Kasumi-1 (cell line): ENCODE data around the gene ADAMTSL2.

Experiments used
- DNase-seq, 2 experiments: peaks; one replicate each; lab custom pipeline; 2025; lab: John Stamatoyannopoulos, UW

The ADAMTSL2 gene

DNA sequence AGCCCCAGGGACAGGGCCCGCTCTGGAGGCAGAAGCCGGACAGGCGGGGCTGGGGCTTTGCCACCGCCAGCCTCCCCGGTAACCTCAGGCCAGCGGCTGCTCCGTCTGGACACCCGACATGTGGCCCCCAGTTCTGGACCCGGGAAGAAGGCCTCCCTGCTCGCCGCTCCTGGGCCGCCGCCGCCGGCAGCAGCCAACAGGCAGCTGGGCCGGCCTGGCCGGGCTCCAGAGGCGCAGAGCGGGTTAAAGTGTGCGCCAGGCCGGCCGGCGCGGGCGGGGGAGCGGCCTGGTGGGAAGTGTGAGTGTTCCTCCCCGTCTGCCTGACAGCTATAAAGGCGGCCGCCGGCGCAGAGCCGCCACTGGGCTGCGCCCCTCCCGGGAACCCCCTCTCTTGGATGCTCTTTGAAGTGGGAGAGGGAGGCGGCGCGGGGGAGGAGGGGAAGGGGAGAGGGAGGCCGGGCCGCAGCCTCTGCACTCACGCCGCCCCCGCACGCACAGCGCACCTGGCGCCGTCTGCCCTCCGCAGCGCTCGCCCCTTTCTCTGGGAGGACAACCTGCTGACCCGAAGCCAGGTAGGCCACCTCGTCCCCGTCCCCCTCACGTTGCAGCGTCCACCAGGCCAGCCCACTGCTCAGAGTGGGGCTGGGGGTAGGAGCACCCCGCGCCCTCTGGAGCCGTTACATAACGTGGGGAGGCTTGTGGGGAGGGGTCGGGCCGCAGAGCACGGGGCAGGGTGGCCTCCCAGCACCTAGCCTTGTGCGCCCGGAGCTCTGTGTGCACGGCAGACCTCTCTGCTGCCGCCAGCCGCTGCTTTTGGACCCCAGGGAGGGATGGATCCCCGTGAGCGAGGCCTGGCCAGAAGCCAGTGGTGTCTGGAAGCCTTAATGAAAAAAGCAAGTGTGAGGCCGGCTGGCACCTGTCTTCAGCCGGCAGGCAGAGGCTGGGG lies at the start of gene ADAMTSL2:
ADAMTSL2 (plus strand) TSS at position 359 of the 946 bp plus-strand sequence. CDS start 2,009 bp downstream, outside the sequence.
- DNase-seq: peak; percentile 15 to 32

DNA sequence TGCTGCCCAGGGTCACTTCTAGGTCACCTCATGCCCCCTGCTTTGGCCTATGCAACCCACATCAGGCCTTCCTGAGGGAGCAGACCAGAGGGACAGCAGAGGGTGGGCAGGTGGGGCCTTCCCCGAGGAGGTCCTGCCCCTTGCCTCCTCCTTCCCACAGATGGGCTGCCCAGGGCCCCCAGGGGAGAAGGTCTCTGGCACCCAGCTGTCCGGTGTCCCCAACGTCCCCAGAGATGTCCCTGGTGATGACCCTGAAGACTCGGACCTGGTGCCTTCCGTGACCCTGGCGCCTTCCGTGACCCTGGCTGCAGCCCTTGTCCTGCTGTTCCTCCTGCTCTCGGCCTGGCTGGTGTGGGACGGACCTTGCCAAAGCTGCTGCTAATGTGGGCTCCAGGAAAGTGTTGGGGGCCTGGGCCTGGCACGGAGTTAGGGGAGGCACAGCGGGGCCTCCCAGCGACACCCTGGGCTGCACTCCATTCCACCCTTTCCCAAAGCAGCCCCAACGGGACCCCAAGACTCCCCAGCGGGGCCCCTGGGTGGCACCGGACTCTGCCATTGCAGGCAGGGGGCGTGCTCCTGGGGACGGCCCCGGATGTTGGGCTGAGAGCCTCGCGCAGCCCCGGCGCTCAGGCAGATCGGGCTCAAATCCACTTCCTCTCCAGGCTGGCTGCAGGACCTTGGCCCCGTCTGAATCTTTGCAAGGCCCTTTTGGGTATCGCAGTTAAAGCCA lies 48.8 kb upstream of the ADAMTSL2 start:
- DNase-seq: peak; percentile 35 to 39

DNA sequence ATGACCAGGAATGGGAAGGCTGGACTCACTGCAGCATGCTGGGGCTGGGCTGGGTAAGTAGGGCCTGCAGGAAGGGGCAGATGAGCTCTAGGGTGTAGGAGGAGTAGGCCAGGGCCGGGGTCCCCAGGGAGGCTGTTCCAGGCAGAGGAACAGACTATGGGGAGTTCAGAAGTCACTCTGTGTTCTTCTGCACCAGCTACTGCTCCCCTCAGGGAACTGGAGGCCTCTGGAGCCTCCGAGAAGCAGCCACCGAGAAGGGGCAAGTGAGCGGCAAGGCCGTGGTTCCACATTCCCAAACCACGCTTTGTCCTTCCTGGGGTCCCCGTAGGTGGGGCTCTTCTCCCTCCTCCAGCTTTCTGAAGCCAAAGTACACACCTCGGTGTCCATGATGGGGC lies 47.2 kb upstream of the ADAMTSL2 start:
- no peak for DNase-seq

DNA sequence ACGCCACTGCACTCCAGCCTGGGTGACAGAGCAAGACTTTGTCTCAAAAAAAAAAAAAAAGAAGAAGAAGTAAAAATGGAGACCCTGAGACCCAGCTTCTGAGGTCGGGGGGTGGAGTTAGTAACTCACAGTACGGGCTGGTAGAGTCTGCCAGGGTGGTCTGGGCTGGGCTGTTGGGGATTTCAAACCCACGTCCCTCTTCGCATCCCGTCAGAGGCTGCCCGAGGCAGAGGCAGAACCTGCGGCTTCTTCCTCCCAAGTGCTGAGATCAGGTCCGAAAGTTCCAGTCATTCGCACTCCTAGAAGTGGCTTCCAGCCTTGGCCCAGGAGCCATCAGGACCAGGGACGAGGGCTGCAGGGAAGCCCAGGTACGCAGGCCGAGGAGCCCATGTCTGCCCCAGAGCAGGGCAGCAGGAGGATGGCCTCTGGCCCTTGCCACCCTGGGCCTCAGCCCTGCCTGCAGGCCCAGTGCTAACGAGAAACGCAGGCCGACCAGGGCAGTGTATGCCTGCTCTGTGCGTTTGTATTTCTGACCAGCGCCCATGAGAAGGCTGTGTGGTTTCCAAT lies 45.7 kb upstream of the ADAMTSL2 start:
- no peak for DNase-seq

DNA sequence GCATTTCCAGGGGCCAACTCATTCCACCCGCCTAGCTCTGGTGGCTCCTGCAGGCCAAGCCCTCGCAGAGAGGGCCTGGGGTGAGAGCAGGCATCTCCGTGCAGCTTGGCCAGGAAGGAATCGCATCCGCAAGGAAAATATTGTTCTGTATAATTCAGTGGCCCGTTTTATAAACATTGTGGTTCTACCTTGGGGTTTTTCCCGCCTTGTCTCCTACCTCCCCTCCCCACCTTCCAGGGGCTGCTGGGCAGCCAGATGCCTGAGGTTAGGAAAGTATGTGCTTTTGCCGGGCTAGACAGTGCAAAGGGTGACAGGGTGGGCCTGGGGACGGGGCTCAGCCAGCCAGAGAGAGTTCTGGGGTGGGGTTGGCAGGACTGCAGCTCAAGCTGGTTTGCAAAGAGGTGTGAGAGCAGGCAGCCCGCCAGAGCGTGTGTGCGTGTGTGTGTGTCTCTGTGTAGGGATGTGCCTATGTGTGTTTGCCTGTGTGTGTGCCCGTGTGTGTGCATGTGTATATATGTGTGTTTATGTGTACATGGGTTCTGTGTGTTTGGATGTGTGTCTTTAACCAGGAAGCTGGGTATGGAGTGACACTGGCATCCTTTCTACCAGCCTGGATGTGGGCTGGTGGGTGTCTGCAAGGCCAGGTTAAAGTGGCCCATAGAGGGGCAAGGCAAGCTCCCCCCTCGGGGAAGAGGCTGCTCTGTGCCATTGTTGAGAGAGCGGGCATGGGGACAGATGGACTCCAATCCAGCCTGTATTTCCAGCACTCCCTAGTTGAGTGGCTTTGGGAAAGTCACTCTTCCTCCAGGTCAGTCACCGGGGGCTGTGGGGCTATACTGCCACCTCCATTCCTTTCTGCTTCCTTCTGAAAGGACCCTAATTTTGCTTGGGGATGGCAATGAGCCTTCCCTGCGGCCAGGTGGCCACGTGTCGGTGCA lies 45.0 kb upstream of the ADAMTSL2 start:
- no peak for DNase-seq

DNA sequence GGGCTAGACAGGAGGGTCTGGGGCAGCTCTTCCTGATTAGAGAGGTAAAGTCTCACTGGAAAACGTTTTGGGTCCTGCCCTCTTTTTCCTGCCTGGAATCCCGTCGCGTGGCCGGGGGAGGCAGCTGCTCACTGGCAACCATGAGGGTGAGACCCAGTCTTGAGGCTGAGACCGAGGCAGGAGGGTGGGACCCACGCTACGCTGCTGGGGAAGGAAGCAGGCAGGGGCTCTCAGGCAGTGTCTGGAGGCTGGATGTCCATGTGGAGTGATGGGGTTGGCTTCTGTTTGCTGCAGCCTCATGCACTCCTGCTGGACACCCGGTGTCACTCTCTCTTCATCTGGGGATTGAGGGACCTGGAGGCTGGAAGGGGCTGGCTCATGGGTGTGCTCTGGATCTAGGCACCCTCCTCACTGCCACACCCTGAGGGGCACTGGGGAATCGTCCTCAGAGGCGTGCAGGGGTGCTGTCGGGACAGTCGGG lies 44.3 kb upstream of the ADAMTSL2 start:
- DNase-seq: no peak

DNA sequence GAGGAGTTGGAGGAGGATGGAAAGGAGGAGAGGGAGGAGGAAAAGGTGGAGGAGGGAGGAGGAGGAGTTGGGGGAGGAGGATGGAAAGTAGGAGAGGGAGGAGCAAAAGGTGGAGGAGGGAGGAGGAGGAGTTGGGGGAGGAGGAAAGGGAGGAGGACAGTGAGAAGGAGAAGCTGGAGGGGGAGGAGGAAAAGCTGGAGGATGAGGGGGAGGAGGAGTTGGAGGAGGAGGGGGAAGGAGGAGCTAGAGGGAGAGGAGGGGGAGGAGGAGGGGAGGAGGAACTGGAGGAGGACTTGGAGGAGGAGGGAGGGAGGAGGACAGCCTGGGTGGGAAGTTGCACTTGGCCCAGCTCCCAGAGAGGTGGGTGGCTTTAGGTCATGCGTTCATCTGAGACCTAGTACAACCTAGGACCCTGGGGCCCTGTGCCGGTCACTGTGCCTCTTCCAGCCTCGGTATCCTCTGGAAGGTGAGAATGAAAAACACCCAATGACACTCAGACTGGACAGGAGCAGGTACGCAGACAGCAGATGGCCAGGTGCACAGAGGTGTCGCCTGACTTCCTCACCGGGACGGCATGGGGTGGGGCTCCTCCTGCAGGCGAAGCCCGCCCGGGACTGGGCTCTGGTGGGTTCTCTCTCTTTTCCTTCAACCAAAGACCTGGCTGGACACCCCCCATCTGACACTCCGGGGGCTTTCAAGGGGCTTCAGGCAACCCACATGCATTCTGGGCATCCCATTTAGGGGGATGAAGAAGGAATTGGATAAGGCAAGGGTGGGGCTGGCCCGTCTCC lies 43.4 kb upstream of the ADAMTSL2 start:
- no peak for DNase-seq

DNA sequence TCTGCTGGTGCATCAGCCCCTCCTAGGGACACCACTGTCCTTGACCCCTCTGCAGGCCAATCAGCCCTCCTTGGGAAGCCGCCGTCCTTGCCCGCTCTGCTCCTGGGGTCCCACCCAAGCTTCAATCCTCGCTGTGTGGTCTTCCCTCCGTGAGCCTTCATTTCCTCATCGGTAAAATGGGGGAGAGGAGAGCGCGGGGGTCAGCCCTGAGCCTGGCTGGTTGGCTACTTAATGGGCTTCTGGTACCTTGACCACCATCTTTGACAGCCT lies 42.9 kb upstream of the ADAMTSL2 start:
- DNase-seq: no peak

DNA sequence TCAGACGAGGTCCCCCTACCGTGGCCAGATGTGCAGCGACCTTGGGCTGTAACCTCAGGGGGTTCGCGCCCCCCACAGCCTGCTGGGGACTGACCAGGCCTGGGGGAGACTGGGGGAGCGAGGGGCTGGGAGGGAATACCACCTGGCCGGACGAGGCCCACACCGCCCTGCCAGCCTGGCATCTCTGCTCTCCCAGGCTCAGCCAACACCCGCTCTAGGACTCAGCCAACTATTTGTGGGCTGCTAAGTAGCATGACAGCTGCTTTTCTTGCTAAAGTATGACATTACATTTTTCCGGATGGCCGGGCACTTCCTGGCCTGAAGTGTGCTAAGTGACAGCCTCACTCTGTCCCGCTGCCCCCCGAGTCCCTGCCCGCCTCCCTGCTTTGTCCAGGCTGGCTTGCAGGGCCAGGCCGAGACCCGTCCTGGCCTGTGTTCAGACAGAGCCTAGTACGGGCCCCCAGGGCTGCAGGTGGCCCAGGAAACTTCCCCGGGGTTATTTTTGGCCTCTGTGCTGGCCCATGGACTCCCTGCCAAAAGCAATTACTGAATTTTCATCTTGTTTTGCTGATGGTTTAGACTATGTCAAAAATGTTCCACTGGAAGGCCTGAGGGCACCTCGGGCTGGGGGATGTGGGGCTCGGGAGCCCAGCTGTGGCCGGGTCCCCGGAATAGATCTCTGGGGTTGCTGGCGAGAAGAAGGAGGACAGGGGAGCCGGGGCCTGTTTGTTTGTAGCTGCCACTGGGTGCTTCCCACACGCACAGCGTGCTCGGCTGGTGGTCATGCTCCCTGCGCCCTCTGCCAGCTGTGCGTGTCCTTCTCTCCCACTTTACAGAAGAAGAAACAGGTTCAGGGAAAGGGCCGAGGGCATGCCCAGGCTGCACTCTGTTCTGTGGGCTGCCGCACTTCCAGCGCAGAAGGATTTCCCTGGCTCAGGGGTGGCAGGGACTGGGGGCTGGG lies 42.2 kb upstream of the ADAMTSL2 start:
- no peak for DNase-seq

DNA sequence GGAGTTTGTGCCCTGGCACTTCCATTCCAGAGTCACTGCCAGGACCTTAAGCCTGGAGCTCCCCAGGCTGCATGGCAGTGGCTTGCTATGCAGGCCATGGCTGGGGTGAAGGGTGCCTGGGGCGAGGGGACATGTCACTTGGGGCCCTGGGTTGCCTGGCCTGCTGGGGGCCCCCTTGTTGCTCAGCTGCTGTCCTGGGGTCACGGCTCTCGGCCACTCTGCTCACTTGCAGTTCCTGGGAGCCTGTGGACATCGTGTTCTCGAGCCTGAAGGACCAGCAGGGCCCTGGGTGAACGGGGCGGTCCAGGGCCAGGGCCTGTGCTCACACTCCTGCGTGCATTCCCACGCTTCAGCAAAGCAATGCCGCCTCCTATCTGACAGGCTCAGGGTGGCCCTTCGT lies 41.1 kb upstream of the ADAMTSL2 start:
- no peak for DNase-seq

DNA sequence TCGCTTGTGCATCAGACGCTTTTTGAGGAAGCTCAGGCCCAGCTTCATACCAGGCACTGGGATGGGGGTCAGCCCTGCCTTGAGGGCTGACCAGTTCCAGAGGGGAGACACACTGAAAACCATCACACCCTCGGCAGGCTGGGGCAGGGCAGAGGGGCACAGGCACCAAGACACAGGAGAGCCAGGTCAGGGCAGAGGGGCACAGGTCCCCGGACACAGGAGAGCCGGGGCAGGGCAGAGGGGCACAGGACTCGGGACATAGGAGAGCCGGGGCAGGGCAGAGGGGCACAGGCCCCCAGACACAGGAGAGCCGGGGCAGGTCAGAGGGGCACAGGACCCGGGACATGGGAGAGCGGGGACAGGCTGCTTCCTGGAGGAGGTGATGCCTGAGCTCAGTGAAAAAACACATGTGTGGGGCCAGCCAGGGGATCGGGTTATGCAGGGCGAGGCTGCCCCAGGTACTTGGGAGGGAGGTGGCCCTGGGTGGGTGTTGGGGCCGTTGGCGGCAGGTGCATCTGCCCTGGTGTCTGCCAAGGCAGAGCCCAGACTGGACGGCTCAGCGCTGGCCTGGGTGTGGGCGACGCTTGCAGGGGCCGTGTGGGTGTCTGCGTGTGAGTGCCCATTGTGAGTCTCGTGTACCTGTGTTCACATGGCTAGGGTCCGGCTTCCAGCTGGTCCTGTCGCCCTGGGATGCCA lies 40.5 kb upstream of the ADAMTSL2 start:
- no peak for DNase-seq

DNA sequence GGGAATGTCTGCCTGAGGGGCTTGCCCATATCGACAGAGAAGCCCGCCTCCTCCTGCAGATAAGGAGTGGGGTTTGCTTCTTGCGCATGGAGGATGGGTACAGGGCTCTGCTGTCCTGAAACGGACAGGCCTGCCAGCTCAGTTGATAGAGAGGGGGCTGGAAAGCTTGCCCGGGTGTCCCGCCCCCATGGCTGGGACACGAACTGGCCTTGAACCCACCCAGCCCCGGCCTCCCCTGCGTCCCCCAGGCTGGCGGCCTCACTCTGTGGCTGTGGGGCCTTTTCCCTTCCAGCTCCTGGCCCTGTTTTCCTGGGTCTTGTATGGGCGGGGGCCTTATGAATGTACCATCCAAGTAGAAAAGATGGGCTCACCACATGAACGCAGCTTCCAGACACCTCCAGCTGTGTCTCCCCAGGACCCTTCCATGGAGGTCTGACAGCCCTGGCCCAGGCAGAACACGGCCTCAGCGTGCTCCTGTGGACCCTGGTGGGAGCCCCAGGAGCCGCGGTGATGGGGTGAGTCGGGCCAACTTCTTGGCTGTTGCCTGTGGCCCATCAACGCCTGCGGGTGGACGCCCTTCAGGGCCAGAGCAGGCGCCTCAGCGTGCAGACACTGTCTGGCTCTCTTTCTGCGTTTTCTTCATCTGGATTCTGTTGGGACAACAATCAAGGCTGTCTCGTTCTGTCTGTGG lies 39.7 kb upstream of the ADAMTSL2 start:
- DNase-seq: no peak

DNA sequence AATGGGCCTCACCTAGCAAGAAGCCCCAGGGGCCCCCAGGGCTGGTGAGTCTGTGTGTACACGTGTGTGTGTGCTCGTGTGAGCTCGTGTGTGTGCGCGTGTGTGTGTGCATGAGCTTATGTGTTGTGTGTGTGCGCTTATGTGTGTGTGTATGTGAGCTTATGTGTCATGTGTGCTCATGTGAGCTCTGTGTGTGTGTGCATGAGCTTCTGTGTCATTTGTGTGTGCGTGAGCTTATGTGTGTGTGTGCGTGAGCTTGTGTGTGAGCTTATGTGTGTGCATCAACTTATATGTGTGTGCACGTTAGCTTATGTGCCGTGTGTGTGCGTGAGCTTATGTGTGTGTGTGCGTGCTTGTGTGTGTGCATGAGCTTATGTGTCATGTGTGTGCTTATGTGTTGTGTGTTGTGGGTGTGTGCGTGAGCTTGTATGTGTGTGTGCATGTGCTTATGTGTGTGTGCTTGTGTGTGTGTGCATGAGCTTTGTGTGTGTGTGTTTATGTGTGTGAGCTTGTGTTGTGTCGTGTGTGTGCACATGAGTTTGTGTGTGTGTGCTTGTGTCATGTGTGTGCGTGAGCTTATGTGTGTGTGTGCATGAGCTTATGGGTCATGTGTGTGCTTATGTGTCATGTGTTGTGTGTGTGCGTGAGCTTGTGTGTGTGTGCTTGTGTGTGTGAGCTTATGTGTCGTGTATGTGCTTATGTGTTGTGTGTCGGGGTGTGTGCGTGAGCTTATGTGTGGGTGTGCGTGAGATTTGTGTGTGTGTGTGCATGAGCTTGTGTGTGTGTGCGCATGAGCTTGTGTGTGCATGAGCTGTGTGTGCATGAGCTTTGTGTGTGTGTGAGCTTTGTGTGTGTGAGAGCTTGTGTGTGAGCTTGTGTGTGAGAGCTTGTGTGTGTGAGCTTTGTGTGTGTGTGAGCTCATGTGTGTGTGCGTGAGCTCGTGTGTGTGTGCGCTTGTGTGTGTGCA lies 38.9 kb upstream of the ADAMTSL2 start:
- DNase-seq: no peak

DNA sequence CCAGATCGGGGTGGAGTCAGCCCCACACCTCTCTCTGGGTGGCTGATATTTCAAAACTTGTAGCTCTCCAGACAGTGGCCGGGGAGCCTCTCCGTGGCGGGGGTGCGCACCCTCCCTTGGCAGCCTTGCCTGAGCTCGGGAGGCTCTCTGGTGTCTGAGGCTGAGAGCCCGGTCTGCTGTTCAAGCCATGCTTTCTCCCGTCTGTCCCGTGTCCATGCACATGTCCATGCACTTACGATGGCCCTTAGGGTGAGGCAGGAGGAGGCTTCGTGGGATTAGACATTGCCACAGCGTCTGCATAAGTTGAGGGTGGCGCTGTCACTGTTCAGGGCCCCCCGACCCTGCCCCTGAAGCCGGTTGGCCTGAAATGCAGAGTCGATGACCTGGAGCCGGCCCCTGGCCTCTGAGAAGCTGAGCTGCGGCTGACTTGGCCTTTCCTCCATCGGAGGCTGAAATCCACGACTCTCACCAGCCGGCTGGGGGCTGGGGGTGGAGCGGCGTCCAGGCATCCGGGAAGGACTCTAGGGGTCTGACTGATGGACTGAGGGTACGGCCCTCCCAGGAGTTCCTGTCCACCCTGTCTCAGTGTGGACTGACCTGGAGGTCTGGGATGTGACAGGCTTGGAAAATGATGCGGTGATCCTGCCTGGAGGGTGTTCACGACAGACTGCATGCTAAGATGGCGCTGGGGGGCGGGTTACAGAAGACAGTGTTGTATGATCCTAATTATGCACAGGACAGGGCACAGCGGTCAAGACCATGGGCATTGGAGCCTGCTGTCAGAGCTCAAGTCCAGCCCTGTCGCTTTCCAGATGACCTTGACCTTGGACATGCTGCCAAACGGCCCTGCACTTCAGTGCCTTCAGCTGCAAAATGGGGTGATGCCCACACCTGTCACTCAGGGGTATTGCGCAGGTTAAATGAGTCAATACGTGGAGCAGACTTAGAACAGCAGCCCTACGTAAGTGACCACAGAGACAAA lies 37.4 kb upstream of the ADAMTSL2 start:
- no peak for DNase-seq

DNA sequence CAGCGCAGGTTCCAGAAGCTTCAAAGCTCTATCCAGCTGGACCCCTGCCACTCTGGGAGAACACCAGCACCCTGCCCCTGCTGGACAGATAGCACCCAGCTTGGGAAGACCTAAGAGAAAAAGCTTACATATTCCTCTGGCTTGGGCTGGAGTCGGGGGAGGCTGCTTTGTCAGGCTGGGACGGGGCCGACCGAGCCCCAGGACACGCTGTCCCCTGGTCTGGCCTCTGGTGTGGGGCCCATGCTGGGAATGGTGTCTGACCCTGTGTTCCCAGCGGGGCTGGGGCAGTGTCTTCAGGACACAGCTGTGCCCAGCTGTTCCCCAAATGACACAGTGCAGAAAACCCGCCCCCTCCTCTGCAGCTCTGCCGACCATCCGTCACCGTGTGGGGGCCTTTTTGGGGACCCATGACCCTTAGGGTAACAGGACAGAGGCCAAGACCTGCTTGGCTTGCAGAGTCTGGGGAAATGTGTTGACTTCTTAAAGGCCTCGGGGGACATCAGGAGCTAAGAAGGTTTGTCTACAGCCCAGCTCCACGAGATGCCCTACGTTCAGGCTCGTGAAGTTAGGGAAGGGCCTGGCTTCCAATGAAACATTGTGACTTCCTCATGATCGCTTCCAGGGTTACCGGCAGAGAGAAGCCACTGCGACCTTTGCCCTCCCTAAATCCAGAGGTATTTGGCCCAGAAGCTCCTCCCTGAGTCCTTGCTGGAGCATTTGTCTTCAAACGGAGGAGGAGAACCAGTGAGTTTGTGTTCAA lies 35.2 kb upstream of the ADAMTSL2 start:
- no peak for DNase-seq
